ENCODE results near the gene TMEM181. TPM values are rescaled to one million over a fixed set of nuclear protein-coding genes. Genes with fewer than 3 reads are reported as not detected.
"Not testable (repeated sequence)": the region's sequence is repeated elsewhere in the genome, so short reads cannot be mapped to it uniquely, and the experiment has no call there.

TMEM181 gene
- total RNA-seq, 2 donors from 2014 or later, result 33.2 to 57.4 TPM

DNA sequence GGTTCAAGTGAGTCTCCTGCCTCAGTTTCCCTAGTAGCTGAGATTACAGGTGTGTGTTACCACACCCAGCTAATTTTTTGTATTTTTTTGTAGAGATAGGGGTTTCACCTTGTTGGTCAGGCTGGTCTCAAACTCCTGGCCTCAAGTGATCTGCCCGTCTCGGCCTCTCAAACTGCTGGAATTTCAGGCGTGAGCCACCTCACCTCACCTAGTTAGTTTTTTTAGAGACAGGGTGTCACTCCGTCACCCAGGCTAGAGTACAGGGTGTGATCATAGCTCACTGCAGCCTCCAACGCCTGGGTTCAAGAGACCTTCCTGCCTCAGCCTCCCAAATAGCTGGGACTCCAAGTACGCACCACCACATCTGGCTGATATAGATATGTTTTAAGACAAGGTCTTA lies 112.8 kb downstream of the TMEM181 start:
- Histone ChIP-seq H3K4me1 (no peaks in the 10 kb centered on the region), H3K9ac (ENCODE audit: low read depth in 2 of 2, low read length in 2 of 2) (no peak overlapping the region), H3K27me3 (no peaks in the 10 kb centered on the region), H3K4me3 (no peak overlapping the region), H3K36me3 (no peaks in the 10 kb centered on the region), H3K9me3 (no peaks in the 10 kb centered on the region), H3K27ac (no peak overlapping the region)
- TF ChIP-seq, protein P1, sequence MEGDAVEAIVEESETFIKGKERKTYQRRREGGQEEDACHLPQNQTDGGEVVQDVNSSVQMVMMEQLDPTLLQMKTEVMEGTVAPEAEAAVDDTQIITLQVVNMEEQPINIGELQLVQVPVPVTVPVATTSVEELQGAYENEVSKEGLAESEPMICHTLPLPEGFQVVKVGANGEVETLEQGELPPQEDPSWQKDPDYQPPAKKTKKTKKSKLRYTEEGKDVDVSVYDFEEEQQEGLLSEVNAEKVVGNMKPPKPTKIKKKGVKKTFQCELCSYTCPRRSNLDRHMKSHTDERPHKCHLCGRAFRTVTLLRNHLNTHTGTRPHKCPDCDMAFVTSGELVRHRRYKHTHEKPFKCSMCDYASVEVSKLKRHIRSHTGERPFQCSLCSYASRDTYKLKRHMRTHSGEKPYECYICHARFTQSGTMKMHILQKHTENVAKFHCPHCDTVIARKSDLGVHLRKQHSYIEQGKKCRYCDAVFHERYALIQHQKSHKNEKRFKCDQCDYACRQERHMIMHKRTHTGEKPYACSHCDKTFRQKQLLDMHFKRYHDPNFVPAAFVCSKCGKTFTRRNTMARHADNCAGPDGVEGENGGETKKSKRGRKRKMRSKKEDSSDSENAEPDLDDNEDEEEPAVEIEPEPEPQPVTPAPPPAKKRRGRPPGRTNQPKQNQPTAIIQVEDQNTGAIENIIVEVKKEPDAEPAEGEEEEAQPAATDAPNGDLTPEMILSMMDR (IDR thresholded peaks at IDR 0.05), result no peak
- intact Hi-C loops (cut with DNase I), result no loop called here
- peak; percentile 4 for DNase-seq

DNA sequence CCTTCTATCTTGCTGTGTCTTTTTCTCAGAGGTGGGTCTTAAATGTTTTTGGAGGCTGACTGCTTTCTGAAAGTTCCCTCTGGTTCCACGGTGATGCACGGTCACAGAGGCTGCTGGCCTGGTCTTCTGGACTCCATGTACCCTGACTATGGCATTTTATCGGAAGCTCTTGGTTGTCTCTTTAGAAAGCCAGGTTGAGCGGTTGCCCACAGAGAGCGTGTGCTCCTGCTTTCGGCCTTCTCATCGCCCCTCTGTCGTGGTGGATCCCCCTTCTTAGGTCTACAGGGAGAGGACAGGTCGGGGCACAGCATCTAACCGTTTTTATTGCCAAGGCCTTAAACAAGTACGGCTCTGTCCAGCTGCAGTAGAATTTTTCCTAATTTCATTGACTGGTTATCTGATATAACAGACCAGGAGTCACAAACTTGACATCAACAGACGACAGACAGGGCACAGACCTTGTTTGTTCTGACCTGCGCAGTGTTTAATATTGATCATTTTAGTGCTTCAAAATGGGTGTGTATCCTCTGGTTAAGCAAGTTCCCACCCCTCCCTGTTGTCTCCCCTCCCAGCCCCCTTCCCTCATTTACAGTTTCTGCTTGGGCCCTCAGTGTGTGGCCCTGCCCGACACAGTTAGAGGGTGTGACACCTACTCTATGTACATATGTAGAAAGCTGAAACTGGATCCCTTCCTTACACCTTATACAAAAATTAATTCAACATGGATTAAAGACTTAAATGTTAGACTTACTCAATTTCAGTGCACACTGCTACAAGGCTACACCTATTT lies 114.6 kb downstream of the TMEM181 start:
- Histone ChIP-seq H3K36me3 (no peaks in the 10 kb centered on the region), H3K27ac (no peak overlapping the region), H3K9ac (ENCODE audit: low read depth in 2 of 2, low read length in 2 of 2) (no peak overlapping the region), H3K27me3 (no peaks in the 10 kb centered on the region), H3K4me3 (no peak overlapping the region), H3K4me1 (no peaks in the 10 kb centered on the region), H3K9me3 (no peaks in the 10 kb centered on the region)
- intact Hi-C loops (cut with DNase I), result no loop called here
- TF ChIP-seq, protein P1 (IDR thresholded peaks at IDR 0.05), result no peak
- DNase-seq, result peak; percentile 9

DNA sequence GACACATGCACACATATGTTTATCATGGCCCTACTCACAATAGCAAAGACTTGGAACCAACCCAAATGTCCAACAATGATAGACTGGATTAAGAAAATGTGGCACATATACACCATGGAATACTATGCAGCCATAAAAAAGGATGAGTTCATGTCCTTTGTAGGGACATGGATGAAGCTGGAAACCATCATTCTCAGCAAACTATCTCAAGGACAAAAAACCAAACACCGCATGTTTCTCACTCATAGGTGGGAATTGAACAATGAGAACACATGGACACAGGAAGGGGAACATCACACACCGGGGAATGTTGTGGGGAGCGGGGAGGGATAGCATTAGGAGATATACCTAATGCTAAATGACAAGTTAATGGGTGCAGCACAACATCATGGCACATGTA lies 117.2 kb downstream of the TMEM181 start:
- H3K27me3 ChIP-seq; H3K9me3 ChIP-seq; H3K36me3 ChIP-seq; intact Hi-C loops (cut with DNase I); H3K27ac ChIP-seq; H3K4me1 ChIP-seq; H3K9ac ChIP-seq (ENCODE audit: low read depth in 2 of 2, low read length in 2 of 2); H3K4me3 ChIP-seq: not testable (repeated sequence)
- peak; percentile 0 for DNase-seq

DNA sequence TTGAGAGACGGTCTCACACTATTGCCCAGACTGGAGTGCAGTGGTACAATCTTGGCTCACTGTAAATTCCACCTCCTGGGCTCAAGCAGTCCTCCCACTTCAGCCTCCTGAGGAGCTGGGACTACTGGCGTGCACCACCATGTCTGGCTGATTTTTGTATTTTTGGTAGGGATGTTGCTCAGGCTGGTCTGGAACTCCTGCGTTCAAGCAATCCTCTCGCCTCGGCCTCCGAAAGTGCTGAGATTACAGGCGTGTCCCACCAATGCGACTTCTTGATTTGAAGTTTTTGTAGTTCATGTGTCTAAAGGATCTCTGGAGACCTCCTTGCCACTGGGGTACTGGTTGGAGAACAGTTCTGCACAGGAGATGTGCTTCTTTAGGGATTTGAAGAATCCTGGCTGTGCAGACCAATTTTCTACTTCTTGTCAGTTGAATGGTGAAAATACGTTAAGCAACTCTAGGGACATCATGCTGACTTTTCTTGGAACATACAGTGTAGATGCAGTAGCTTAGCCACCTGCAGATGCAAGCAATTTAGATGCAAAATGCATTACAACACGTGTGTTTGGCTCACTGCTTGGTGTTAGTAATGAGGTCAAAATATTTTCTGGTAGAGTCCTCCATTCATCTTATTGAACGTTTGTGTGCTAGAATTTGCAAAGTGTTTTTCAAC lies 118.2 kb downstream of the TMEM181 start:
- TF ChIP-seq, protein P1 (IDR thresholded peaks at IDR 0.05), result no peak
- Histone ChIP-seq H3K27ac (no peak overlapping the region), H3K9ac (ENCODE audit: low read depth in 2 of 2, low read length in 2 of 2) (no peak overlapping the region), H3K4me3 (no peak overlapping the region), H3K9me3 (no peaks in the 10 kb centered on the region), H3K36me3 (no peaks in the 10 kb centered on the region), H3K4me1 (no peaks in the 10 kb centered on the region), H3K27me3 (no peaks in the 10 kb centered on the region)
- intact Hi-C loops (cut with DNase I), result no loop called here
- peak; percentile 9 for DNase-seq

DNA sequence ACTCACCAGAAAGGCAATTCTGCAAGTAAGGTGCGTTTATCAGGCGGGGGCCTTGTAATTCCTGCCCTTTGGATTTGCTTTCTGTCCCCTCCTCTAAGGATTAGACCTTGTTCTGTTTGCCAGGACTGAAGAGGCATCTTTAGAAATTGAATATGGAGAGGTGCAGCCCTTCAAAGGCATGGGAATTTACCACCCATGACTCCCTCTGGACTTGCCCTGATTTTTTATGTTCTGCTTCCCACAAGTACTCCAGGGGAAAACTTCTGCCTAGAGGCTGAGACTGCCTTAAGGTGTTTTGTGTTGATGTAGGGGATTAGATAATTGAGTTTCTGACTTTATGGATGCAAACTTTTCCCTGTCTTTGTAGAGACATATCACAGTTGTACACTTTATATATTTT lies 120.1 kb downstream of the TMEM181 start:
- intact Hi-C loops (cut with DNase I), result no loop called here
- no peaks in the 10 kb centered on the region for H3K36me3 ChIP-seq

More for the DNA sequence above, 120.1 kb downstream of the TMEM181 start:
- Histone ChIP-seq H3K4me1 (no peaks in the 10 kb centered on the region), H3K27ac (no peak overlapping the region), H3K9me3 (no peaks in the 10 kb centered on the region), H3K27me3 (no peaks in the 10 kb centered on the region), H3K4me3 (no peak overlapping the region), H3K9ac (ENCODE audit: low read depth in 2 of 2, low read length in 2 of 2) (no peak overlapping the region)
- TF ChIP-seq, protein P1 (IDR thresholded peaks at IDR 0.05), result no peak
- no peak for DNase-seq

Measured in colonic mucosa (tissue), 4 donors.